Loucy (cell line): Measurements from ENCODE around the gene DNAH5.

Experiments
- CTCF ChIP-seq: fragments of 200-600 bp; sonication (generic); conservative IDR thresholded peaks from 2 replicates; pipeline ENCODE4 v1.5.1; 2014; ENCODE audit warnings: mild to moderate bottlenecking, antibody characterized with exemption, low read length
- EZH2phosphoT487 ChIP-seq: fragments of 200-600 bp; IDR thresholded peaks from 2 replicates; pipeline ENCODE4 v1.6.1; 2018; ENCODE audit warnings: antibody characterized with exemption, mild to moderate bottlenecking, moderate library complexity, borderline replicate concordance

GRCh38 chr5:13993926-13994325 lies 49.4 kb upstream of the DNAH5 start:
- TF ChIP-seq CTCF (no peak), EZH2phosphoT487 (no peak)
